Measurements from ENCODE around the gene PDK2. TPM values are rescaled to one million over a fixed set of nuclear protein-coding genes. Genes with fewer than 3 reads are reported as not detected.
A peak's percentile ranks its signal among the peaks of the same experiment; 100 is the strongest.

Gene PDK2
- total RNA-seq, 1 experiment from 2014 or later: 9.9 TPM

GRCh38 chr17:50076221-50076590 is 18.9 kb upstream of the PDK2 start:
- ChIA-PET POLR2A (interaction anchor here (1.0 to 2.3 kb wide), 3 partner anchors 9 to 48 kb away, joined by 3 to 6 read pairs (median 4); no protein-coding TSS in a partner anchor), CTCF (interaction anchor here (0.8 to 2.9 kb wide), 3 partner anchors 18 to 37 kb away, joined by 3 to 12 read pairs (median 4); partner anchors contain the start of gene ITGA3)
- H3K36me3 Mint-ChIP-seq (ENCODE audit: insufficient read depth, unreplicated experiment): peaks cover 99% of the 10 kb centered on the region
- BruUV-seq (replicated peaks): no TSS peak
- no peak for TF ChIP-seq CTCF (IDR thresholded peaks at IDR 0.05; ENCODE audit: unreplicated experiment)
- intact Hi-C loops (cut with micrococcal nuclease): no loop called here
- no peaks in the 10 kb centered on the region for H3K9me3 Mint-ChIP-seq (ENCODE audit: unreplicated experiment)
- DNase-seq (ENCODE audit: unreplicated experiment): no peak
- H3K27ac Mint-ChIP-seq (ENCODE audit: low read depth, unreplicated experiment): peak overlapping the region; percentile 12
- peaks cover 12% of the 10 kb centered on the region for H3K4me1 Mint-ChIP-seq (ENCODE audit: insufficient read depth, unreplicated experiment)
- no peak overlapping the region for H3K4me3 Mint-ChIP-seq (ENCODE audit: unreplicated experiment)
- no peaks in the 10 kb centered on the region for H3K27me3 Mint-ChIP-seq (ENCODE audit: insufficient read depth, unreplicated experiment)

GRCh38 chr17:50076591-50077235 is 18.4 kb upstream of the PDK2 start:
- H3K36me3 Mint-ChIP-seq (ENCODE audit: insufficient read depth, unreplicated experiment): peaks cover 99% of the 10 kb centered on the region
- TF ChIP-seq CTCF (IDR thresholded peaks at IDR 0.05; ENCODE audit: unreplicated experiment): no peak
- H3K27me3 Mint-ChIP-seq (ENCODE audit: insufficient read depth, unreplicated experiment): no peaks in the 10 kb centered on the region
- ChIA-PET POLR2A (interaction anchor here (1.8 to 2.3 kb wide), 3 partner anchors 9 to 48 kb away, joined by 4 to 6 read pairs (median 5); no protein-coding TSS in a partner anchor), CTCF (interaction anchor here (2.9 to 3.6 kb wide), 3 partner anchors 11 to 20 kb away, joined by 12 to 28 read pairs (median 21); partner anchors contain the start of gene ITGA3)
- no peak for DNase-seq (ENCODE audit: unreplicated experiment)
- no peaks in the 10 kb centered on the region for H3K9me3 Mint-ChIP-seq (ENCODE audit: unreplicated experiment)
- no TSS peak for BruUV-seq (replicated peaks)
- intact Hi-C loops (cut with micrococcal nuclease): no loop called here
- H3K4me3 Mint-ChIP-seq (ENCODE audit: unreplicated experiment): no peak overlapping the region
- H3K4me1 Mint-ChIP-seq (ENCODE audit: insufficient read depth, unreplicated experiment): peaks cover 12% of the 10 kb centered on the region
- peak overlapping the region; percentile 12 for H3K27ac Mint-ChIP-seq (ENCODE audit: low read depth, unreplicated experiment)

GRCh38 chr17:50078430-50078829 is 16.7 kb upstream of the PDK2 start:
- Mint-ChIP-seq H3K4me3 (ENCODE audit: unreplicated experiment) (no peak overlapping the region), H3K4me1 (ENCODE audit: insufficient read depth, unreplicated experiment) (peaks cover 12% of the 10 kb centered on the region), H3K27me3 (ENCODE audit: insufficient read depth, unreplicated experiment) (no peaks in the 10 kb centered on the region), H3K27ac (ENCODE audit: low read depth, unreplicated experiment) (no peak overlapping the region), H3K36me3 (ENCODE audit: insufficient read depth, unreplicated experiment) (peaks cover 96% of the 10 kb centered on the region), H3K9me3 (ENCODE audit: unreplicated experiment) (no peaks in the 10 kb centered on the region)
- no peak for DNase-seq (ENCODE audit: unreplicated experiment)
- ChIA-PET POLR2A (interaction anchor here (1.1 to 4.7 kb wide), 8 partner anchors 8 to 51 kb away, joined by 3 to 29 read pairs (median 4); partner anchors contain the start of gene ITGA3), CTCF (interaction anchor here (0.6 to 3.6 kb wide), 8 partner anchors 9 to 51 kb away, joined by 3 to 28 read pairs (median 9); partner anchors contain the start of gene ITGA3)
- TSS peak; percentile 17 for BruUV-seq (replicated peaks)
- intact Hi-C loops (cut with micrococcal nuclease): no loop called here
- TF ChIP-seq CTCF (IDR thresholded peaks at IDR 0.05; ENCODE audit: unreplicated experiment): no peak

- Mint-ChIP-seq H3K36me3 (ENCODE audit: insufficient read depth, unreplicated experiment) (peaks cover 96% of the 10 kb centered on the region), H3K27ac (ENCODE audit: low read depth, unreplicated experiment) (peak overlapping the region; percentile 43), H3K4me1 (ENCODE audit: insufficient read depth, unreplicated experiment) (peaks cover 12% of the 10 kb centered on the region), H3K27me3 (ENCODE audit: insufficient read depth, unreplicated experiment) (no peaks in the 10 kb centered on the region), H3K9me3 (ENCODE audit: unreplicated experiment) (no peaks in the 10 kb centered on the region), H3K4me3 (ENCODE audit: unreplicated experiment) (no peak overlapping the region)
- BruUV-seq (replicated peaks): no TSS peak
- POLR2A ChIA-PET: interaction anchor here (1.1 to 4.7 kb wide), 5 partner anchors 12 to 24 kb away, joined by 3 to 29 read pairs (median 4); partner anchors contain the start of gene ITGA3
- TF ChIP-seq CTCF (IDR thresholded peaks at IDR 0.05; ENCODE audit: unreplicated experiment): peak; percentile 54
- intact Hi-C loops (cut with micrococcal nuclease): no loop called here
- CTCF ChIA-PET: interaction anchor here (0.5 to 3.6 kb wide), 11 partner anchors 8 to 90 kb away, joined by 3 to 28 read pairs (median 5); no protein-coding TSS in a partner anchor
- peak; percentile 74 for DNase-seq (ENCODE audit: unreplicated experiment)
Measured at GRCh38 chr17:50079334-50080095, 15.6 kb upstream of the PDK2 start.
